Measurements from ENCODE around the gene TAAR9.

Gene TAAR9

GRCh38 chr6:132495604-132496079 is 42.4 kb upstream of the TAAR9 start:
- no peak for DNase-seq (ENCODE audit: extremely low read depth, low read depth)
- H3K4me3 ChIP-seq (replicated peaks; ENCODE audit: low read depth, low read length), result no peak overlapping the region
- TF ChIP-seq CTCF (IDR thresholded peaks at IDR 0.05; ENCODE audit: low read depth, low read length, missing control alignments), result no peak

DNA sequence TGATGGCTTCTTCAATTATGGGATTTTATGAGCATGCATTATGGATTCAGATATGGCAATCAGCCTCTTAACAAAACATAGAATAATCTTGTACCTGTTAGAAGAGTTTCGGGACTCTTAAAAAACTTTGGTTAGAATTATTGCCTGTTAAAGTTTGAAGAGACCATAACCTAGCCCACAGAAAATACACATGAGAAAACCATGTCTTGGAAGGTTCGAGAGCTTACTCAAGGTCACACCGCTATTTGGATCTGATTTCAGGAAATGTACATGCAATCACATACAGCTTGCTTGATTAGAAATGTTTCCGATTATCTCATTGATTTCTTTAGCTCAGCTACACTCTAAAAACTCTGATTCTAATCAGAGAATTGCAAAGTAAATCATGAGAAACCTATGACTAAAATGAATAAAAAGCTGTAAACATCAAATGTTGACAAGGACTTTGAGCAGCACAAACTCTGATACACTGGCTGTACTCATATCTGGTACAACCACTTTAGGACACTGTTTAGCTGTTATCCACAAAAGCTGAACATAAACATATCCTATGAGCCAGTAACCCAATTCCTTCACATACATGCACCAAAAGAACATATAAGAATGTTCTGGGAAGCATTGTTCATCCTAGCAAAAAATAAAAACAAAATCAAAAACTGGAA is 41.4 kb upstream of the TAAR9 start:
- no peak for DNase-seq (ENCODE audit: extremely low read depth, low read depth)

GRCh38 chr6:132498638-132499037 is 39.4 kb upstream of the TAAR9 start:
- no peak overlapping the region for H3K4me3 ChIP-seq (replicated peaks; ENCODE audit: low read depth, low read length)
- no peak for DNase-seq (ENCODE audit: extremely low read depth, low read depth)
- TF ChIP-seq CTCF (IDR thresholded peaks at IDR 0.05; ENCODE audit: low read depth, low read length, missing control alignments), result no peak

More for the DNA sequence above, 41.4 kb upstream of the TAAR9 start:
- no peak for TF ChIP-seq CTCF (IDR thresholded peaks at IDR 0.05; ENCODE audit: low read depth, low read length, missing control alignments)
- no peak overlapping the region for H3K4me3 ChIP-seq (replicated peaks; ENCODE audit: low read depth, low read length)

DNA sequence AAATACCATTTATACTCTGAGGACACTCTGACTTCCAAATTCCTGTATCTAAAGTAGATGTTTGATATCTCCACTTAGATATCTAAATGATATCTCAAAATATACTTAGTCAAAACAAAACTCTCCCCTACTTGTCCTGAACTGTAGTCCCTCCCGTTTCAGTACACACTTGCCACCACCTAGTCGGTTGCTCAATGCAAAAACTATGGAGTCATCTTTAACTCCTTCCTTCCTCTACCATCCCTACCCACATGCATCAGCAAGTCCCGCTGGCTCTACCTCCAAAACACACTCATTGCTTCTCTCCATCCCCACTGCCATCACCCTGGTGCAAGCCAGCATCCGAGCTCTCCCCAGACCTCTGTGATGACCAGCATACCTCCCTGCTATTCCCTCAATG is 38.3 kb upstream of the TAAR9 start:
- no peak for DNase-seq (ENCODE audit: extremely low read depth, low read depth)
- no peak overlapping the region for H3K4me3 ChIP-seq (replicated peaks; ENCODE audit: low read depth, low read length)
- TF ChIP-seq CTCF (IDR thresholded peaks at IDR 0.05; ENCODE audit: low read depth, low read length, missing control alignments), result no peak

DNA sequence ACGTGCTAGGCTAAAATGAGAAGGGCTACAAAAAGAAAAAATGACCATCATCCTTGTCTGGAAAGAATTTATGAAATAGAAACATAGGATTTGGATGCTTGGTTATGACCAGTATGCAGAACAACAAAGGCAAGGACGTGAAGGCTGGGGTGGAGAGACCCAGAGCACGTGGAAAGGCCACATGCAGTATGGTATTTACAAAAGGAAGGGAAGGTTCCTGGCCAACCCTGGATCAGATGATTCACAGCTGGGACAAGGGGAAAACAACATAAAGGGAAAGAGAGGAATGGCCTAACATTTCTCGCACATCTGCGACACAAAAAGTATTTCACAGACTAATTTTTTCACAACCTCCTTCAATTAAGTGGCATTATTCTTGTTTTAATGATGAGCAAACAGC is 33.3 kb upstream of the TAAR9 start:
- no peak overlapping the region for H3K4me3 ChIP-seq (replicated peaks; ENCODE audit: low read depth, low read length)
- DNase-seq (ENCODE audit: extremely low read depth, low read depth), result no peak
- TF ChIP-seq CTCF (IDR thresholded peaks at IDR 0.05; ENCODE audit: low read depth, low read length, missing control alignments), result no peak

DNA sequence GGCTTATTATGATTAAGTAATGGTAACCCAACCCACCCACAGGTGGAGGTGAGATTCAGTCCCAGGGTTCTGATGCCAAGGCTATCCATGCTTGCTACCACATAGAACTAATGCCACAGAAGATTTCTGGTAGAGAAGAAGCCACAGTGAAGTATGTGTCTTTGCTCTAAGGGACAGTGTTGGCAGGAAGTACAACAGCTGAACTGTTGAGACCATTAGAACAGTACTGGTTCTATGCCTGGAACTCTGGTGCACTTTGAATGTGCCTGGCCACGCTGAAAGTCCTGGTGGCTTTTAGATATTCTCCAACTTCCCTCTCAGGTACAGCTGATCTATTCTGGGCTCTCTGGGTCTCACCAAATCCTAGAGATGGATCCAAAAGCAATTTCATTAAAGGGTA is 32.9 kb upstream of the TAAR9 start:
- TF ChIP-seq CTCF (IDR thresholded peaks at IDR 0.05; ENCODE audit: low read depth, low read length, missing control alignments), result no peak
- H3K4me3 ChIP-seq (replicated peaks; ENCODE audit: low read depth, low read length), result no peak overlapping the region
- no peak for DNase-seq (ENCODE audit: extremely low read depth, low read depth)

- TF ChIP-seq CTCF (IDR thresholded peaks at IDR 0.05; ENCODE audit: low read depth, low read length, missing control alignments), result no peak
- H3K4me3 ChIP-seq (replicated peaks; ENCODE audit: low read depth, low read length), result no peak overlapping the region
- DNase-seq (ENCODE audit: extremely low read depth, low read depth), result no peak
These were observed 31.6 kb upstream of the TAAR9 start for GRCh38 chr6:132506461-132506860.
